AG04450 (cell line): Measurements from ENCODE around the gene GTF2F1. TPM values are rescaled to one million over a fixed set of nuclear protein-coding genes. Genes with fewer than 3 reads are reported as not detected.

ENCODE experiments used
- CTCF ChIA-PET: fragments of 300-600, 350-600 bp; formaldehyde crosslinking; extraction: SDS; loops from one replicate; lab custom pipeline; 2022; ENCODE audit warnings: antibody characterized with exemption, inconsistent platforms; lab: Charles Lee
- POLR2A ChIA-PET: fragments of 350-600 bp; formaldehyde crosslinking; extraction: SDS; loops from one replicate; lab custom pipeline; 2021; ENCODE audit warnings: antibody characterized with exemption, inconsistent platforms; lab: Yijun Ruan, JAX
- DNase-seq: peaks from one replicate; pipeline ENCODE4 v3.0.0-alpha.2; 2011; ENCODE audit warnings: low read depth, low spot score
- H3K27ac ChIP-seq: one replicate; pipeline ENCODE4 v1.5.1; 2012; ENCODE audit warnings: low read depth, low read length, control low read depth
- H3K27me3 ChIP-seq: one replicate; pipeline ENCODE4 v1.6.0; 2012; ENCODE audit warnings: low read length; ENCODE audit not compliant: control insufficient read depth, insufficient read depth
- H3K4me3 ChIP-seq: 2 replicates; pipeline ENCODE4 v1.5.1; 2011; ENCODE audit warnings: mild to moderate bottlenecking, low read depth, low read length, control low read depth
- H3K9me3 ChIP-seq: 2 replicates; pipeline ENCODE4 v1.5.1; 2012; ENCODE audit warnings: low read length; ENCODE audit not compliant: control insufficient read depth, insufficient read depth
- CTCF ChIP-seq: IDR thresholded peaks from 2 replicates; pipeline ENCODE4 v1.5.1; 2011; ENCODE audit warnings: low read depth, low read length, control low read depth, inconsistent platforms
- polyA plus RNA-seq: library from polyadenylated mRNA; depleted of rRNA; stranded (reverse); fragments of >200 nt; gene quantifications from 2 replicates; pipeline ENCODE4 v1.2.3, GENCODE V29; 2011

GTF2F1 gene
- polyA plus RNA-seq, 1 experiment, result 33.7 TPM

GRCh38 chr19:6378041-6378440 is 14.9 kb downstream of the GTF2F1 start:
- POLR2A ChIA-PET, result interaction anchor here (1.0 to 1.1 kb wide), 2 partner anchors 17 to 32 kb away, joined by 3 read pairs; partner anchors contain the start of gene CLPP
- TF ChIP-seq CTCF, result no peak
- CTCF ChIA-PET, result no interaction called here
- peaks cover 17% of the 10 kb centered on the region; the same call in 1 of the 2 replicates for H3K9me3 ChIP-seq
- H3K27ac ChIP-seq, result no peak overlapping the region
- no peak overlapping the region for H3K4me3 ChIP-seq
- no peaks in the 10 kb centered on the region for H3K27me3 ChIP-seq
- DNase-seq, result peak; percentile 20

GRCh38 chr19:6376512-6377190 is 16.3 kb downstream of the GTF2F1 start:
- POLR2A ChIA-PET, result no interaction called here

DNA sequence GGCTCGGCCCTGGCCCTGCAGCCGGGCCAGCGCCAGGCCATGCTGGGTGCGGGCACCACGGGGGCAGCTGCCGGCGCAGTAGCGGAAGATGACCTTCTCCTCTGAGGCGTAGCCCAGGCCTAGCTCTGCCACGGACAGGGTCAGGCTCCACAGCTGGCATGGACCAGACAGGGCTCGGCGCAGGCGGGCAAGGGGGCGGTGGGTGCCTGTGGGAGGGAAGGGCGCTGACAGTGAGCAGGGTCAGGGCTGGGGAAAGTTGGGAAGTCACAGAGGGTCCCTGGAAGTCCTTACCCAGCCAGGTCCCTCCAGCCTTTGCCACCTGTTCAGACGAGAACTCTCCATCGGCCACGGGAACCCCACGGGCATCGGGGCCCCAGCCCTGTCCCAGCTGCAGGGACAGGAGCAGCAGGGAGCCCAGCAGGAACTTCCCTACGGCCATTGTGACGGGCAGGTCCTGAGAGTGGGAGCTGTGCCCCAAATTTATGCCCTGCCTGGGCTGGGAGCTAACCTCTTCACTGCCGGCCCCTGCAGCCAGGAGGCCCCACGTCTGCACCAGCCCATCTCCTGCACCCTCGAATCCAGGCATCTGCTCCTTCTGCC is 17.5 kb downstream of the GTF2F1 start, which contains the start of gene PSPN:
Gene PSPN, minus strand, starts transcription at position 523 of the 600 bp plus-strand sequence. Its CDS starts 84 bp downstream, at position 439.
- ChIA-PET POLR2A (no interaction called here), CTCF (no interaction called here)
- DNase-seq, result no peak
- Histone ChIP-seq H3K27ac (no peak within 1 kb of the TSS), H3K9me3 (peaks cover 10% of the 10 kb centered on the region; the same call in 1 of the 2 replicates), H3K4me3 (no peak within 1 kb of the TSS), H3K27me3 (no peaks in the 10 kb centered on the region)
- no peak for TF ChIP-seq CTCF

More at GRCh38 chr19:6376512-6377190, 16.3 kb downstream of the GTF2F1 start:
- Histone ChIP-seq H3K27me3 (no peaks in the 10 kb centered on the region), H3K27ac (no peak overlapping the region), H3K4me3 (no peak overlapping the region), H3K9me3 (peaks cover 17% of the 10 kb centered on the region; the same call in 1 of the 2 replicates)
- no peak for DNase-seq
- no peak for TF ChIP-seq CTCF
- CTCF ChIA-PET, result no interaction called here

- peaks cover 5% of the 10 kb centered on the region; the same call in 1 of the 2 replicates for H3K9me3 ChIP-seq
- no peak overlapping the region for H3K4me3 ChIP-seq
- CTCF ChIA-PET, result no interaction called here
- DNase-seq, result no peak
- POLR2A ChIA-PET, result no interaction called here
- TF ChIP-seq CTCF, result no peak
- H3K27ac ChIP-seq, result no peak overlapping the region
- no peaks in the 10 kb centered on the region for H3K27me3 ChIP-seq
Measured at GRCh38 chr19:6374711-6375410, 18.1 kb downstream of the GTF2F1 start.
